ENCODE data around the gene MRPL1. TPM values are rescaled to one million over a fixed set of nuclear protein-coding genes. Genes with fewer than 3 reads are reported as not detected.

The MRPL1 gene
- total RNA-seq, 1 donor from 2014 or later, result 28.2 TPM

GRCh38 chr4:77911091-77911490, 48.5 kb downstream of the MRPL1 start:
- H3K4me1 Mint-ChIP-seq (ENCODE audit: unreplicated experiment), result no peaks in the 10 kb centered on the region
- no peak for DNase-seq (ENCODE audit: low spot score)
- H3K27ac Mint-ChIP-seq (ENCODE audit: unreplicated experiment), result no peak overlapping the region
- H3K36me3 Mint-ChIP-seq (ENCODE audit: low read depth, unreplicated experiment), result no peaks in the 10 kb centered on the region
- no peak for TF ChIP-seq CTCF (IDR thresholded peaks at IDR 0.05; ENCODE audit: unreplicated experiment)
- no peak overlapping the region for H3K4me3 Mint-ChIP-seq (ENCODE audit: unreplicated experiment)
- H3K9me3 Mint-ChIP-seq (ENCODE audit: unreplicated experiment), result no peaks in the 10 kb centered on the region
- no peaks in the 10 kb centered on the region for H3K27me3 Mint-ChIP-seq (ENCODE audit: unreplicated experiment)

- no peak for TF ChIP-seq CTCF (IDR thresholded peaks at IDR 0.05; ENCODE audit: unreplicated experiment)
- no peak overlapping the region for H3K27ac Mint-ChIP-seq (ENCODE audit: unreplicated experiment)
- no peaks in the 10 kb centered on the region for H3K4me1 Mint-ChIP-seq (ENCODE audit: unreplicated experiment)
- no peaks in the 10 kb centered on the region for H3K27me3 Mint-ChIP-seq (ENCODE audit: unreplicated experiment)
- DNase-seq (ENCODE audit: low spot score), result no peak
- H3K36me3 Mint-ChIP-seq (ENCODE audit: low read depth, unreplicated experiment), result no peaks in the 10 kb centered on the region
- H3K4me3 Mint-ChIP-seq (ENCODE audit: unreplicated experiment), result no peak overlapping the region
- no peaks in the 10 kb centered on the region for H3K9me3 Mint-ChIP-seq (ENCODE audit: unreplicated experiment)
These were observed 49.3 kb downstream of the MRPL1 start for GRCh38 chr4:77911842-77912450.

GRCh38 chr4:77913348-77913747, 50.7 kb downstream of the MRPL1 start:
- Mint-ChIP-seq H3K36me3 (ENCODE audit: low read depth, unreplicated experiment) (no peaks in the 10 kb centered on the region), H3K9me3 (ENCODE audit: unreplicated experiment) (no peaks in the 10 kb centered on the region), H3K27ac (ENCODE audit: unreplicated experiment) (no peak overlapping the region), H3K4me1 (ENCODE audit: unreplicated experiment) (no peaks in the 10 kb centered on the region), H3K27me3 (ENCODE audit: unreplicated experiment) (no peaks in the 10 kb centered on the region), H3K4me3 (ENCODE audit: unreplicated experiment) (no peak overlapping the region)
- no peak for DNase-seq (ENCODE audit: low spot score)
- TF ChIP-seq CTCF (IDR thresholded peaks at IDR 0.05; ENCODE audit: unreplicated experiment), result no peak

GRCh38 chr4:77917075-77917474, 54.4 kb downstream of the MRPL1 start:
- Mint-ChIP-seq H3K4me1 (ENCODE audit: unreplicated experiment) (peaks cover 19% of the 10 kb centered on the region), H3K27me3 (ENCODE audit: unreplicated experiment) (peaks cover under 1% of the 10 kb centered on the region), H3K36me3 (ENCODE audit: low read depth, unreplicated experiment) (peaks cover under 1% of the 10 kb centered on the region), H3K9me3 (ENCODE audit: unreplicated experiment) (no peaks in the 10 kb centered on the region), H3K27ac (ENCODE audit: unreplicated experiment) (no peak overlapping the region), H3K4me3 (ENCODE audit: unreplicated experiment) (no peak overlapping the region)
- DNase-seq (ENCODE audit: low spot score), result no peak
- no peak for TF ChIP-seq CTCF (IDR thresholded peaks at IDR 0.05; ENCODE audit: unreplicated experiment)

- H3K27me3 Mint-ChIP-seq (ENCODE audit: unreplicated experiment), result peaks cover 2% of the 10 kb centered on the region
- H3K9me3 Mint-ChIP-seq (ENCODE audit: unreplicated experiment), result no peaks in the 10 kb centered on the region
- peaks cover 2% of the 10 kb centered on the region for H3K36me3 Mint-ChIP-seq (ENCODE audit: low read depth, unreplicated experiment)
- H3K27ac Mint-ChIP-seq (ENCODE audit: unreplicated experiment), result no peak overlapping the region
- no peak for TF ChIP-seq CTCF (IDR thresholded peaks at IDR 0.05; ENCODE audit: unreplicated experiment)
- peaks cover 24% of the 10 kb centered on the region for H3K4me1 Mint-ChIP-seq (ENCODE audit: unreplicated experiment)
- no peak for DNase-seq (ENCODE audit: low spot score)
- H3K4me3 Mint-ChIP-seq (ENCODE audit: unreplicated experiment), result no peak overlapping the region
These were observed 55.0 kb downstream of the MRPL1 start for GRCh38 chr4:77917601-77918000.
